Measurements from ENCODE around the gene RENBP.

- TF ChIP-seq EZH2phosphoT487 (IDR thresholded peaks at IDR 0.05; ENCODE audit: borderline replicate concordance, low read depth): no peak
- no peak for TF ChIP-seq CTCF (IDR thresholded peaks at IDR 0.05)
- no peak for TF ChIP-seq FOXJ3 (CRISPR knock-in tag; IDR thresholded peaks at IDR 0.05)
- TF ChIP-seq USF2 (IDR thresholded peaks at IDR 0.05; ENCODE audit: borderline replicate concordance, low read depth, low read length): no peak
- no peak for TF ChIP-seq MAX (IDR thresholded peaks at IDR 0.05; ENCODE audit: low read depth)
- TF ChIP-seq TEAD4 (IDR thresholded peaks at IDR 0.05; ENCODE audit: borderline replicate concordance, insufficient read depth): no peak
- TF ChIP-seq CHD2 (IDR thresholded peaks at IDR 0.05; ENCODE audit: low read length, partially characterized antibody): no peak
- TF ChIP-seq NFIC (IDR thresholded peaks at IDR 0.05; ENCODE audit: borderline replicate concordance): no peak
- no peak for TF ChIP-seq GABPA (IDR thresholded peaks at IDR 0.05; ENCODE audit: low read depth)
- no peak for TF ChIP-seq REST (IDR thresholded peaks at IDR 0.05; ENCODE audit: low read depth, low read length)
- no peak for TF ChIP-seq POLR2AphosphoS5 (IDR thresholded peaks at IDR 0.05; ENCODE audit: low read depth, low read length)
Measured at GRCh38 chrX:153930011-153930910, 14.2 kb downstream of the RENBP start.

Data from SK-N-SH (cell line).